NCI-H748 (cell line): ENCODE results near the gene ENTR1.
"Not testable (repeated sequence)": the region's sequence is repeated elsewhere in the genome, so short reads cannot be mapped to it uniquely, and the experiment has no call there.

Source experiments
- DNase-seq: peaks from one replicate; lab custom pipeline; 2025; ENCODE audit not compliant: unreplicated experiment; lab: John Stamatoyannopoulos, UW

Gene ENTR1

DNA sequence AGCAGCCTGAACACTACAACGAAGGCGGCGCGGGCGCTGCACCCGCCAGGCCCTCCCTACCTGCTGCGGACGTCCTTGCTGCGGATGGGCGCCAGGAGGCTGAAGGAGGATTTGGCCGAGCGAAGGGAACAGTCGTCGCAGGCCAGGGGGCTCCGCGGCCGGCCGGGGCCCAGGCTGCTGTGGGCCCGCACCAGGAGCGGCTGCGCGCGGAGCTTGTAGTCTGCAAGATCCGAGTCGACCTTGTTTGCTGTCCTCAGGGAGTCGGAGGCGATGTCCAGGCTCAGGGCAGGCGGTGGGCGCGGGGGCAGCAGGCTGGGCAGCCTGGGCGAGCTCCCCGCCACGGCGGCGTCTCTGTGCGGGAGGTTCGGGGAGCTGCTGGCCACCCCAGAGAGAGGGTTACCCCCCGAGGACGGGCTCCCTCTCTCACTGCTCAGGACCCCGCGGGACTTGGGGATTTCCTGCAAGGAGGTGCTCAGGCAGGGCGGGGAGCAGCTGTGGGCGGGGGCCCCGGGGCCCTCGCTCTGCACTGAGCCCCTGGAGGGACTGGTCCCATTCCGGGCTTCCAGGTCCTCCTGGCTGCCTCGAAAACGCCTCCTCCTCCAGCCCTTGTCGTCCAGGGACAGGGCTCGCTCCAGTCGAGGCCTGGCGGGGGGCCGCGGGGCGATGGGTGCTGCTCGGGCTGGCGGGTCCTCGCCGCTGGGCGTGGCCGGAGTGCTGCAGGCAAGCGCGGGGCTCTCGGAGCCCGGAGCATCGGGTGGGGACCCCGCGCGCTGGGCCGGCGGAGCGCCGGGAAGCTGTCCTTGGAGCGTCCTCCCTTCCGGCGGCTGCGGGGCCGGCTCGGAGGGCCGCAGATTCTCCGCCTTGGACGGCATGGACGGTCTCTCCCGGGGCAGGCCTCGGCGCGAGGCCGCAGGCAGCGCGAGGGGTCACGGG, 28.4 kb upstream of the ENTR1 start:
- DNase-seq = peak; percentile 55

DNA sequence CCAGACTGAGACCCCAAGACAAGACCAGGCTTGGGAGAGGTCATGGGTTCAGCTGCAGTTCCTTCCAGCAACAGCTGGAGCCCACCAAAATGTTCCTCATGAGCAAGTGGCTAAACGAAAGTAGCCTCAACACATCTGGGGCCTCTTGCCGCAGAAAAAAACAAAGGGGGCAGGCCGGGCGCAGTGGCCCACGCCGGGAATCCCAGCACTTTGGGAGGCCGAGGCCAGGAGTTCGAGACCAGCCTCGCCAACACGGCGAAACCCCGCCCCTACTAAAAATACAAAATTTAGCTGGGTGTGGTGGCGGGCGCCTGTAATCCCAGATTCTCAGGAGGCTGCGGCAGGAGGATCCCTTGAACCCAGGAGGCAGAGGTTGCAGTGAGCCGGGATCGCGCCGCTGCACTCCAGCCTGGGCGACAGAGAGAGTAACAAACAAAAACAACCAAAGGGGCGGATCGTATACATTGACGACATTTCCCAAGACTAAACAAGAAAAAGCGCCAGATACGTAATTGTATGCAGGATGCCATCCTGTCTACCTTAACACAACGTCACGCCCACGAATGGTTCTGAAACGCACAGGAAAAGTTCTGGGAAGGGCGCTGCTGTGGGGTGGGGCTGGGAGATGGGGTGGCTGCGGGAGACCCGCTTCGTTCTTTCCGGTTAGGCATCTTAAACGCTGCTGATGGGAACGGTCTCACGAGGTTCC, 27.6 kb upstream of the ENTR1 start:
- DNase-seq = no peak

DNA sequence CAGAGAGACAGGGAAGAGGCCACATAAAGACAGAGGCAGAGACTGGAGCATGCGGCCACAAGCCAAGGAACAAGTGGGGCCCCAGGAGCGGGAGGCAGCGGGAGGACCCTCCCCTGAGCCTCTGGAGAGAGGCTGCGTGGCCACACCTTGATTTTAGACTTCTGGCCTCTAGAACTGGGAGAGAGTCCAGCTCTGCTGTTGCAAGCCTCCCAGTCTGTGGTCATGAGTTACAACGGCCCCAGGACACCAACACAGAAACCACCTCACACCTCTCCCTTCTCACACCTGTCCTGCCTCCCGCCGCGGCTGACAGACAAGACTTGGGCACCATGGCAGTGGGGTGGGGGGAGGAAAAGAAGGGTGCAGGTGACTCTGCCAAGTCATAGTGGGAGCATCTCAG, 27.0 kb upstream of the ENTR1 start:
- DNase-seq = no peak

DNA sequence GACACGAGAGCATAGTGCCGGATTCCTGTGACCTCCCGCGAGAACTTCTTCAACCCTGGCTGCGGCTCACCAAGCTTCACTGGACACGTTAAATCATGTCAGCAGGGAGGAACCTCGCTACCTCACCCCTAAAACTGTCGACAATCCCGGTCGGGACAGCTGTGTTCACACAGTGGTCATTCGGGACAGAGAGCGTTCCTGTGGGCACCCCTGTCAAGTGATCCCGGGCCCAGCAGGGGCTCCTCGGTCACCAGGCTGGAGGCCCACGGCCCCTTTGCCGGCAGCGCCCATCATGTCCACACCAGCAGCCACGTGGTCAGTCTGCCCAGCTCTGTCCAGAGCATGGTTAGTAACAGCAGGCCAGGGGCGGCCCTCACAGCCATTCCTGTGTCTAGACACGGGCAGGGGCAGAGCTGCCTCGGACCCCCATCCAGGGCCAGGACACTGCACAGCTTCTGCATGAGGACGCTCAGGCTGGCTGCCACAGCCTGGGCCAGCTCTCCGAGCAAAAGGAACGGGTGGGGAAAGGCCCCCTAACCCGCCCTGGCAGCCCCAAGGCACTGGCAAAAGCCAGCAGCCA, 25.7 kb upstream of the ENTR1 start:
- DNase-seq = no peak

DNA sequence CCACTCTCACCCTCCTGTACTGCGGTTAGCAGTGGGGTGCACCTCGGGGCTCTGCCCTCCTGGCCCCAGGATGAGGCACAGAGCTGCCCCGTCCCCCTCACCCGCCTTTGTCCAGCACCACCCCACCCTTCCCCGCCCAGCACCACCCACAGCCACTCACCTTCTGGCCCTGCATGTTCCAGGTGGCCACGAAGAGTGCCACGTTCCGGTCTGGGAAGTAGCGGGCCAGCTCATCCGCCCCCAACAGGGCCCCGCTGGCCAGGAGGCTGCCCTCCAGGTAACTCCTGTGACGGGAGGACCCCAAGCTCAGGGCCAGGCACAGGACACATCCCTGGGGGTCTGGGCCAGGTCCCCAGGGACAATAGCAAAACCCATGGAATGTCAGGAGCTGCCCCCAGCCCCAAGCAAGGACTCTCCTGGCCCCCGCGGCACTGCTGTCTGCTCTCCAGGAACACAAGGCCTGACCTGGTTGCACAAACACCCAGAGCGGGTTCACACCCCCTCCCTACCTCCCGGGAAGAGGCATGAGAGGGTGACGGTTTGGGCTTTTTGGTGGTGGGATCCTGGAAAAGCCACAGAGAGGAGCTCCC, 24.3 kb upstream of the ENTR1 start:
- DNase-seq = no peak

DNA sequence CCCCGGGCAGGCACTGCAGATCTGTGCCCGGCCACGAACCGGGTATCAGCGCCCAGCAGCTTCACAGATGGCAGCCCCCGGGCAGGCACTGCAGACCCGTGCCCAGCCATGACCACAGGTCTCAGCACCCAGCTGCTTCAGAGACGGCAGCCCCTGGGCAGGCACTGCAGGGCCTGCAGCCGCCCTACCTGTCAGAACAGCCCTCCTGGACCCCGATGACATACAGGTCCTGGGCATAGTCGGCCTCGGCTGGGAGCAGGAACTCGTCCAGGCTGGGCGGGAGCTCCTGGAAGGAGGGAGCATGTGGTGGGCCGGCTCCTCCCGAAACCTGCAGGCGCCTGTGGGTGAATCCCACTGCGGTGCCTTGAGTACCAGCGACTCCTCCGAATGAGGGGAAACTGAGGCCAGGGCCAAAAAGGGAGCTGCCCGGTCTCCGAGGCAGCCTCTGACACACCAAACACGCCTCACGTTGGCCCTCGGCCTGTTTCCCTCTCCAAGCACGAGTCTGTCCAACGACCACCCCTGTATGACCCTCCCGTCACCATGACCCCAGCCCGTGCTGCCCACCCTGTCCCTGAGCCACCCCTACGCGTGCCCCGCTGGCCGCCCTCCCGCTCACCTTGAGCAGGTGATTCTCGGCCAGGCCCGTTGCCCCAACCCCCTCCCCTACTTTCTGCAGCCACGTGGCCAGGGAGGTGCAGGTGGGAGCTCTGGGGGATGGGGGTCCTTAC, 23.6 kb upstream of the ENTR1 start:
- no peak for DNase-seq

DNA sequence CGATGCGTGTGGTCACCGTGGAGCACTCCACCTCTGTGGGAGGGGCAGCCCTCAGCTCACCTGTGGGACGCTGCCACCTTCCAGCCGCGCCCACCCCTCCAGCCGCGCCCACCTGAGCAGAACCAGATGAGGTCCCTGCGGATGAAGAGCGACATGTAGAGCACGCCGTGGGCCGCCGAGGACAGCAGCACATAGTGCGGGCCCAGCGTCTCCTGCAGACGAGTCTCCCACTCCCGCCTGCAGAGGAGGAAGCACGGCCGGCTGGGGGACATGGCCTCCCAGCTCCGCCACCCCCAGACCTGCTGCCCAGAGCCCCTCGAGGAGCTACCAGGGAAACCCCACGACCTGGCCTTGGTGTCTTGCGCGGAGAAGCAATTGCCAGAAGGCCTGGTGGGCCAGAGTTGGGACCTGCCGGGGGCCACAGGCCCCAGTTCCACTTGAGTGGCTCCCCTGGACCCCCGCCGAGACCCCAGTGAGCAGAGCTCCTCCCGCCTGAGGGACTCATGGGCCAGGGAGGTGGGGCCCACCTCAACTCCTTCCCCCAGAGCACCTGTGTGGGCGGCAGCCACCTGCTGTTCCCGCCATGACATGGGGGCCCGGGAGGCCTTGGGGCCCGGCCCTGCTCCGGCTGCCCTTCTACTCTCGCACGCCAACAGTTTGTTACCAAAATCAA, 22.8 kb upstream of the ENTR1 start:
- no peak for DNase-seq

DNA sequence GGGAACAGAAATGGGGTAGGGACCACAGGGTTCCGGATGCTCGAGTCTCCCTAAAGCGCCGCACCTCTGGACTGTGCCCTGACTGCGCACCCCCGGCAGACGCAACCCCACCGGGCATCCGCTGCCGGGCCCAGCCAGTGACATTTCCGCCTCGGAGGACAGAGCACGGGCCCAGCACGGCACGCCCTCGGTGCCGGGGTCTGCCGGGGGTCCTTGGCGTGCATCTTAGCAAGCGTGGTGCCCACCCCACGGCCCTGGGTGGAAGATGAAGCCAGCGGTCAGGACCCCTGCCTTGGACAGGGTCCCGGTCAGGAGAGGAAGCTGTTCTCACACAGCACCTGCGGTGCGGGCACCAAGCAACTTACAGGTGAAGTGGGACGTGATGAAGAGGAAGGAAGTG, 22.2 kb upstream of the ENTR1 start:
- DNase-seq = no peak

DNA sequence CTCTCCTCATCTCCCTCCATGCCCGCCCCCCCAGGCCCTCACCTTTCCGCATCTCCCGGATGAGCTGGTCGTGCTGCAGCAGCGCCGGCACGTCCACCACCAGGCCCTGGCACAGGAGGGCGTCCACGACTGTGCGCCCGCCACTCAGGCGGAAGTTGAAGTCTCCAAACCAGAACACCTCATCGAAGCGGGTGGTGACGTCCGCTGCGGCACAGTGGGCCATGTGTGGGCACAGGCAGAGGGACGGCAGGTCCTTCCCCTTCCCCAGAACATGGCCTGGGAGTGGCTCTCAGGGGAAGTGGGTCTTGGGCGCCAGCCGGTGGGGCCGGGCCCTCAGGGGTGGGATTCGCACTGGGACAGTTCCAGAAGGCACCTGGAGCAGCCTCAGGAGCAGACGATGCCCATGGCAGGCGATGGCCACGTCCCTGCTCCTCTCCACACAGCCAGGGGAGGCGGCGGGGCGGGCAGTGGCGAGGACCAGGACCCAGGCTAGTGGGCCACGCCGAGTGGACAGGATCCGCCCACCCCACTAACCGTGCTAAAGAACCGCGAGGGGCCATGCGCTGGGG, 21.5 kb upstream of the ENTR1 start:
- no peak for DNase-seq

DNA sequence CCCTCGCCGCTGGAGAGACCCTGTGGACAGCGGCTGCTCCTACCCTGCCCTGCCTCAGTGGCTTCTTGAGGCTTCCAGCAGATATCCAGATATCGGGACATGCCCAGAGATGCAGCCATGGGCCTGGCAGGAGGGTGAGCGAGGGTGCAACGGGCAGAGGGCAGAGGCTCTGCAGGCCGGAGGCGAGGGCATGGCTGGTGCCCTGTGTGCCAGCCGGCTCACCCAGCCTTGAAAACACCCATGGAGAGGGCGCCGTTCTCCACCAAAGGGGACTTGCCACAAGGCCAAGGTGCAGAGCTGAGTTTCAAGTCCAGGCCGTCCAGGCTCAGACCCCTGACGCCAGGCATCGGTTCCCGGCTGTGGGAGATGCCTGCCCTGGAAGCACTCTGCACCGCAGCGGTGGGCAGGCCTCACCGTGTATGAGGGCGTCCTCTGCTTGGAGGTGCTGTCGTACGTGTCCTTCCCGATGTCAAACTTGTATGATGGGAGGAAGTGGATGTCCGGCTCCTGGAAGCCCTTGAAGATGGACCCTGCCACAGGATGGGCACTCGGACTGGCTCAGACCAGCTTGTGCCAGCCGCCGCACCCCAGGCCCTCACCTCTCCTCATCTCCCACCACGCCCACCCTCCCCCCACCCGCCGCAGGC, 20.3 kb upstream of the ENTR1 start:
- DNase-seq = no peak

DNA sequence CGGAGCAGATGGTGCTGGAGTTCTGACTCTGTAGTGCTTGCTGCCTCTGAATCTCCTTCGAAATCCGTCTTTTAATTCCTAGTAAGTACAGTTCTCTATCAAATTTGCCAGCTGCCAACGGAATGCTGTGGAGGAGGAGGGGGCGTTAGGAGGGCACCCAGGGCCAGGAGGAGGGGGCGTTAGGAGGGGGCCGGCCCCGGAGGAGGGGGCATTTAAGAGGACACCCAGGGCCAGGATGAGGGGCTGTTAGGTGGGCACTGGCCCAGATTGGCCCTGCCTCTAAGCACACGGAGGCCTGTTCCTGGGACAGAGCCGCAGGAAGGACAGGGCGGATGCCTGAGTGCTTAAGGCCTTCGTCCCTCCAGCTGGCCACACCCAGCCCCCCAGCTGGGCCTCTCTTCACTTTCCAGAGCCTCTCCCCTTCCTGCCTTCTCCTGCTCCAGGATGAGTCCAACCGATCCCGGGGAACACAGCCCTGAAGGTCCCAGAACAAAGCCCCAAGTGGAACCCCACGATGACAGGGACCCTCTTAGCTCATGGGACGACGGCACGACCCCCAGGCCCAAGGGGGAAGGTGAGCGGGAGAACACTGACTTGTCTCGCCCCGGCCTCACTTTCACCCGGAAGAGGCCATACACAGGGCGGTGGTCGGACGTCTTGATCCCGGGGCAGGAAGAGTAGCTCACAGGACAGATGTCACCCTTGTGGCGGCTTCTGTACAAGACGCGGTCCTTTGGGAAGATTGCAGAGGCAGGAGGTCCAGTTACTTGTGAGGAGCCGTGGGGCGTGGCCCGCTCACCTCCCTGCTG, 19.5 kb upstream of the ENTR1 start:
- no peak for DNase-seq

DNA sequence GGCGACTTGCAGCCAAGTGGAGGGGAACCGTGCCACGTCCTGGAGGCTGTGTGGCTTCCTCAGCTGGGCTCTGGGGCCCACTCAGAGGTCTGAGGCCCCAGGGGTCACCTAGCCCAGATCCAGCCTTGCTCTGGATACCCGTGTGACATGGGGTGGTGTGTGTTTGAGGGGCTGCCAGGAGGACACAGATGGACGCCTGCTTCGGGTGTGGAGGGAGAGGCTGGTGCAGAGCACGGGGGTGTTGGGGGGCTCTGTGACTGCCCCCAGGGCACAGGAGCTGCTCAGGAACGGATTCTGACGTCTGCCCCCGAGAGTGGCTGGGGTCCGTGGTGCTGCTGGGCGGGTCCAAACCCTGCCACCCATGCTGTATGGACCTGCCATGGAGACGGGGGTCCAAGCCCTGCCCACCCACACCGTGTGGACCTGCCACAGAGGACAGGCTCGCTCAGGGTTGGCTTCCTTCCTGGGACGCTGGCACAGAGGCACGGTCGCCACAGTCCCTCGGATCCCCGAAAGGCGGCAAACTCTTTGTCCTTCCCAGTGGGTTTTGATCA, 18.7 kb upstream of the ENTR1 start:
- no peak for DNase-seq

DNA sequence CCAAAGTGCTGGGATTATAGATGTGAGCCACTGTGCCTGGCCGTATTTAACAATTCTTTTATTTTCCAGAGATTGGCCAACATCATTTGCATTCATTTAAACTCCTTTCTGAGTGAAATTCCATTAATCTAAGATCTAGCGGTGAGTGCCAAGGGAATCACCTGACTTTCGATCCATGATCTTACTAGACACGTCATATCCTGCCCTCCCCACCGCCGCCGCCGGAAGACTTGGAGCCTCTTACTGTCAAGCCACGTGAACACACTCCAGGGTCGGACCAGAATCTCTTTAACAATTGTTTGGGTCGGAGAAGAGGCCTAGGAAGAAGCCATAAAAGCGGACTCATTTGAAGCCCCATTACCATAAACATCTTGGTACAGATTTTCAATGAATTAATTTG, 16.4 kb upstream of the ENTR1 start:
- DNase-seq = no peak

DNA sequence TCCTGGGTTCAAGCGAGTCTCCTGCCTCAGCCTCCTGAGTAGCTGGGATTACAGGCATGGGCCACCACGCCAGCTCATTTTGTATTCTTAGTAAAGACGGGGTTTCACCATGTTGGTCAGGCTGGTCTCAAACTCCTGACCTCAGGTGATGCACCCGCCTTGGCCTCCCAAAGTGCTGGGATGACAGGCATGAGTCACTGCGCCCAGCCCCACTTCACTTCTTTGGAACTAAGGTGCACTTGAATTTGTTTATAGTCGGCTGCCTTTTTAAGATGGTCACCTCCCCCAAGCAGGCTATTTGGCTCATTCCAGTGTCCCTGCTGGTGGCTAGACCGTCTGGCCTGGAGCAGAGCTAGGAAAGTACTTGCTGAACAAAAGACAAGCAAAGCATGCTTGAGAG, 15.0 kb upstream of the ENTR1 start:
- not testable (repeated sequence) for DNase-seq

DNA sequence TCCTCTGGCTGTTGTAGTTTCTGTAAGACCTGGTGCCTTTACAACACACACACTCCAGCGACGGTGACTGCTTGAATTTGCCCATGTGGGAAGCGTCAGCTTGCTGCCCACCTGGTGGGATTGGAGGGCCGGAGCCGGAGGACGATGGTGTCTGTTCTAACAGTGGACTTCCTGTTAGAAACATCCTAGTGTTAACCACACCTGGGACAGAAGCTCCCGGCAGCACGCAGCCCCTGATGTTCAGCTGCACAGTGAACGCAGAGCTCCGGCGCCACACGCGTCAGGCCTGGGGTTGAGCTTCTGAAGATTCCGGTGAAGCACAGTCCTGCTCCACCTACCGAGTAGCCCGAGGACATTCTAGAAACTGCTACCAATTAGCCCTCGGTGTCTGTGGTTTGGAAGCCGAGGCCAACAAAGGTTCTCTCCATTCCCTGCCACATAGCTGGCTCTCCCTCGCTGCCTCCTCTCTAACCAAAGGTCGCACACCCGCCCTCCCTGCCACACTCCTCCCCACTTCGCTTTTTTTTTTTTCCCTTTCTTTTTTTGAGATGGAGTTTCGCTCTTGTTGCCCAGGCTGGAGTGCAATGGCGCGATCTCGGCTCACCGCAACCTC, 14.4 kb upstream of the ENTR1 start:
- DNase-seq = no peak

DNA sequence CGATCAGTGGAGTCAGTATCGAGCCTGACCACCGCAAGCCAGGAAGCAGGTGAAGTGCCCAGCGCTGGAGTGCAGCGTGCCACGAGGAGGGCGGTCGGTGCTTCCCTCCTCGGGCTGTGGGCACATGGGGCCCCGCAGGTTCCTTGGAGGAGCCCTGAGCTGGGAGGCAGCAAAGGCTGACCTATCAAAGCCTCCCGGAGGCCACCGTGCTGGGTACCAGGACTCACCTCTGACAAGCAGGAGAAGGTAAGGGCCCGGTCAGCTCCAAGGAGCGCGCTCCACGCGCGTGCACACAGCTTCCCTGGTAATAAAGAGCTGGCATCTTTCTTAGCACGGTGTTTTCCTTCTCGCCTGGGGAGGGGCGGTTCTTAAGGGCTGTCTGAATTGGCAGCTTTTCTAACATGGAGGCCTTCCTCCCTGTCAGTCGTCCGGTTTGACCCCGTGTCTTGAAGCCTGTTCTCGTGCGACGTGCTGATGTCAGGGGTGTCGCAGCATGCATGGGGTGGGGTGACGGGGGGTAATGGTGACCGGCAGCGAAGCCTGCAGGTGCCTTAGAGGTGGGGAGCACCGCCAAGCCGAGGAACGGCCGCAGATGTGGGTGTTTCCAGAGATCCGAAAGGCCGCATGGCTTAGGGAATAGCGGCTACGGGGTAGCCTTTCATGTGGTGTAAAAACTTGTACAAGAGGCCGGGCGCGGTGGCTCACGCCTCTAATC, 13.2 kb upstream of the ENTR1 start:
- no peak for DNase-seq

DNA sequence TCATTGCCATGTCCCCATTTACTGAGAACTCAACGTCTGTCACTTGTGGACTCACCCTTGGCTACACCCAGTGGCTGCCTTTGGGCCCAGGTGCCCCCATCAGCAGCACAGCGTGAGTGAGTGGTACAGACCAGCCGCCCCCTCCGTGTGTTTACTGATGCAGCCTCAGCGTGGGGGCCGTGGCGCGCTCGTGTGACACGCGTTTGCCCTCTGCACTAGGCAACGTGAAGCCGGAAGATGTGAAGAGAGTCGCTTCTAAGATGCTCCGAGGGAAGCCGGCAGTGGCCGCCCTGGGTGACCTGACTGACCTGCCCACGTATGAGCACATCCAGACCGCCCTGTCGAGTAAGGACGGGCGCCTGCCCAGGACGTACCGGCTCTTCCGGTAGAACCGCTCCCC, 12.5 kb upstream of the ENTR1 start:
- DNase-seq = no peak
